ENCODE measurements around the gene CHAC1.

CHAC1 gene

DNA sequence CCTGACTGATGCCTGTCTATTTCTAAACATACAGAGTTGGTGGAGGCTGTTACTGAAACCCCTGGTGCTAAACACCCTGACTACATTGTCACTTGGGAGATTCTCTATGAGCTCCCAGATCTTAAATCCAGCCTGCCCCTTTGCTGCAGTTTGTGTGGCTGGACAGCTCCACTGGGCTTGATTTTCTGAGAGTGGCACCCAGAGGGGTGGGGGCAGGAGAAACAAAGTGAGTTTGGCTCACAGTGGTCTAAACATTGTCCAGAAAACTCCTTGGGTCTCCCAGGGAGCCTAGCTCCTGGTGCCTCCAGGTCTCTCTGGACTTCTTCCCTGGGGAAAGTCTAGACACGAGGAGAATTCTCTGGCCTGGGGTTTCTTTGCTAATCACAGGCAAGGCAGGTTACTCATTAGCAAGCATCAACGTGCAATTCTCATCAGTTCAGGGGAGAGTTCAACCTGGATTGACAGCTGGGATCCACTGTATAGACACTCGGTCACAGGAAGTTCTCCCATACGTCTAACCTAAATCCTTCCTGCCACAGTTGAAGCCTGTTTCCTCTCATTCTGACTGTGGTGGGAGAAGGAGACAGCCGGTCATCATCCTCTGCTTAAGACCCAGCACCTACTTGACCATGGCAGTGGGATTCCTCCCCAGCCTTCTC is 31.2 kb upstream of the CHAC1 start:
- H3K4me3 ChIP-seq (ENCODE audit: low read depth, low read length) = no peak overlapping the region
- DNase-seq (ENCODE audit: low read depth) = no peak

DNA sequence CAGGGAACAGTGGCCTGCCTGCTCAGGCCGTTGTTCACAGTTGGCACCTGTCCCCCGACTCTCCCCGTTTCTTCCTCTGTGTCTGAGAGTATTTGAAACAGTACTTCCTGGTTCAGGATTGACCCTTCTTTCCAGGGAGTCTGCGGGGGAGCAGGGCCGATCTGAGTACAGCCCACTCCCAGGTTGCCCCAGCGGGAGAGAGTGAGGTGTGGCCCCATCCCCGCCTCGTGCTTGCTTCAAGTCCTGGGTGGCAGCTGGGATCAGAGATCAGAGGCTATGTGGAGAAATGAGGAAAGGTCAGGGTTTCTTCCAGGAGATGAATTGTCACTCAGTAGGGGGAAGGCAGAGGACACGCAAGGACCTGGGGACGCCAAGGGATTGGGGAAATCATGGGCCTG is 30.7 kb upstream of the CHAC1 start:
- DNase-seq (ENCODE audit: low read depth) = no peak
- no peak overlapping the region for H3K4me3 ChIP-seq (ENCODE audit: low read depth, low read length)

DNA sequence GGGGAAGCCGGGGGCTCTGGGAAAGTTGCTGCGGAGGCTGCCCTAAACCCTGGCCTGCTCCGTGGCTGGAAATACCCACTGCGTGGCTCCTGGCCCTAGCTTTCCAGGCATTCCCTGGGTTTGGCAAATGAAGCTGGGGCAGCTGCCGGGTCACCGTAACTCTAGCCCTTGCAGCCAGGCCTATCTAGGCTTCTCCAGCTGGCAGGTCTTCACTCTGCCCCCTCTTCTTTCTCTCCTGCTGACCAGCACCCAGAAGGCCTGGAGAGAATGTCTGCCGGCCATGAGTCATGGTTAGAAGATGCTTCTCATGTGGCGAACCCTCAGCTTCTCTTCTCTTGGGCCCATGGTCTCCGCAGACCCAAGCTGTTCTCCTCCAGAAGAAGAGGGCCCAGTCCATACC is 29.7 kb upstream of the CHAC1 start:
- H3K4me3 ChIP-seq (ENCODE audit: low read depth, low read length) = no peak overlapping the region
- no peak for DNase-seq (ENCODE audit: low read depth)

DNA sequence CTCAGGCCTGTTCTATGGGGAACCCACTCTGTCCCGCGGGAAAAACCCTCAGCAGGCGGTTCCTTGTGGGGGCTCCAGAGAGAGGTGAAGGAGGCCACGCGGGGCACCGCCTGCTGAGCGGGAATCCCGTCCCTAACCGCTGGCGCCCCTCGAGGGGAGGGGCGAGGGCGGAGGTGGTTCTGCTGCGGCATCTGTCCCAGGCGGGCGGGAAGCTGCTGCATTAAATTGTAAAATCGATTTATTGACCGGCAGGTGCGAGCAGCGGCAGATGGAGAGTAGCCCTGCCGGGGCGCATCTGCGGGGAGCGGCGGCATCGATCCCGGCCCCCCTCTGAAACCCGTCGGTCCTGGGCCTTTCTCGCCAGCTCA is 27.8 kb upstream of the CHAC1 start:
- DNase-seq (ENCODE audit: low read depth) = no peak
- no peak overlapping the region for H3K4me3 ChIP-seq (ENCODE audit: low read depth, low read length)

DNA sequence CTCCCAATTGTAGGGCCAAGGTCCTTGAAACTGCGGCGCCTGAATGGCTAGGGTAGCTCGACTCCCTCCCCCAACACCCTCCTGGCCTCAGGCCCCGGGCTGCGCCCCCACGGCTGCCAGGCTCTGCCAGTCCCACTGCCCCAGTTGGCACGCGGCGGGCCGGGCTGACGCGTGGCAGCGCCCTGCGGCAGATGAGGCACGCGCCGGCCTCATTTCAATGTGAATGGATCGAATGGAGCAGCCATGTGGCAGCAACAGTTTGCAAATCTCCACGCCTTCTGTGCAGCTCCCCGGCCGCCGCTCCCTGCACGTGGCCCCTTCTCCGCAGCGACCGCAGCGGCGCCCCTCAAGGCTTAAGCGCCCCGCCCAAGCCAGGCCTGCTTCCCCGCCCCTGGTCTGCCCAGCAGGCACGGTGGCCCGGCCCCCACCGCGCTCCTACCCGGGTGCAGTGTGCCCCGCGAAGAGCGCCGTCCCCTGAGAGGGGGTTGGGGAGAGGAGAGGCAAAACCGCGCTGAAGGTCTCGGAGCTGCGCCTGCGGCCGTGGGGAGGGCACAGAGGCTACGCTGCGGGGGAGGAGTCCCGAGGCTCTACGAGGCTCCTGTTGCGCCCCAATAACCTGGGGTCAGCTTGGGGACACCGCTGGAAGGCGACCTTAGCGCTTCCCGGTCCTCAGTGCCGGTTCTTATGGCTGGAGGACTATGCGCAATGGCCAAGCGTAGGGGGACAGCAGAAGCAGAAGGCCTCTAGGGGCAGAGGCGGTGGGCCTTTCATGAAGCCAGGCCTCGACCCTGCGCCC is 27.2 kb upstream of the CHAC1 start:
- H3K4me3 ChIP-seq (ENCODE audit: low read depth, low read length) = peak overlapping the region; percentile 26
- no peak for DNase-seq (ENCODE audit: low read depth)

DNA sequence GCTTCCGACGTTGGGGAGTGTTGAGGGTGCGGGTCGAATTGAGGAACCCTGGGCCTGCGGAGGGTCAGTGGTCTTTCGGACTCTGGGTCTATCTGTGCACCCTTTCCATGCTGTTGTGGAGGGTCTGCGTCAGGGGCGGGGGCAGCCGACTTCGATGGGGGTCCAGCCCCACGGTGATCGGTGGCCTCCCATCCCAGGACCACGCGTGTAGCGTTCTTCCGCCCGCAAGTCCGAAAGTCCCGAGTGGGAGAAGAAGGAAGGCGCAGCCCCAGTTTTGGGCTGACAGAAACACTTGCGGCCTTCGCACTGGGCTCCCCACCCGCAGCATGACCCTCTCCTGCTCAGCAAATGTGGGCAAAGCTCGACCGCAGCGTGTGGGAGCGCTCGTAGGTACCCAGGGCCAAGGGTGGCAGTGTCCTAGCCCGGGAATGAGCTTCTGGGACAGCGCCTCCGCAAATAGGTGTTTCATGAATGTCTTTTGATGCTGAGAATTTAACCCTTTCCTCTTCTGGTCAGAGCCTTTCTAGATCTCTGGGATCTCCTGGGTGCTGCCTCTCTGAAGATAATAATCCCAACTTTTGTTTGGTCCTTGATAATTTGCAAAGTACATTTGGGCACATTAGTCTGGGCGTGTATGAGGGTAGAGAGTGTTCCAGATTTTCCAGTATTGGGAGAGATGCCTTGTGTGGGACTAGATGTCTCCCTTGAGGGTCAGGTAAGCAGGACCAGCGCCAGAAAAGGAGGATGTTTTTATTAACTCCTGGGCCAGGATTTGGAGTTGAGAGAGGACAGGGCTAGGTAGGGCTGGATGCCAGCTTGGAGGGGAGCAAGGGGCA is 26.4 kb upstream of the CHAC1 start:
- no peak overlapping the region for H3K4me3 ChIP-seq (ENCODE audit: low read depth, low read length)
- no peak for DNase-seq (ENCODE audit: low read depth)

DNA sequence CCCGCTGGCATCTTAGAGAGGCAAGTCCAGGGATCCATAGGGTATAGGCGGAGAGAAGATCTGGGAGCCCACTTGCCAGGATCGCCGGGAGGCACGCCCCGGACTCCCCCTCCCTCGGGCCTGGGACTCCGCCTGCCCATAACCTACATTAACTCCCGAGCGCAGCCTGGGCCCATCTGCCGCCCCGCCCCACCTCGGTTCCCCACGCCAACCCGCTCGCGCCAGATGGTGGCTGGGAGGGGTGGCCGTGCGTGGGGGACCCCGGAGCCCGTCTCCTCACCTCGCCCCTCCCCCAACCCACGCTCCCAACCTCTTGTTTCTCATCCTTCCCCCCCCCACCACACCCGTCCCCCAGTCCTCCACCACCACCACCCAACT is 25.8 kb upstream of the CHAC1 start:
- DNase-seq (ENCODE audit: low read depth) = no peak
- H3K4me3 ChIP-seq (ENCODE audit: low read depth, low read length) = no peak overlapping the region

DNA sequence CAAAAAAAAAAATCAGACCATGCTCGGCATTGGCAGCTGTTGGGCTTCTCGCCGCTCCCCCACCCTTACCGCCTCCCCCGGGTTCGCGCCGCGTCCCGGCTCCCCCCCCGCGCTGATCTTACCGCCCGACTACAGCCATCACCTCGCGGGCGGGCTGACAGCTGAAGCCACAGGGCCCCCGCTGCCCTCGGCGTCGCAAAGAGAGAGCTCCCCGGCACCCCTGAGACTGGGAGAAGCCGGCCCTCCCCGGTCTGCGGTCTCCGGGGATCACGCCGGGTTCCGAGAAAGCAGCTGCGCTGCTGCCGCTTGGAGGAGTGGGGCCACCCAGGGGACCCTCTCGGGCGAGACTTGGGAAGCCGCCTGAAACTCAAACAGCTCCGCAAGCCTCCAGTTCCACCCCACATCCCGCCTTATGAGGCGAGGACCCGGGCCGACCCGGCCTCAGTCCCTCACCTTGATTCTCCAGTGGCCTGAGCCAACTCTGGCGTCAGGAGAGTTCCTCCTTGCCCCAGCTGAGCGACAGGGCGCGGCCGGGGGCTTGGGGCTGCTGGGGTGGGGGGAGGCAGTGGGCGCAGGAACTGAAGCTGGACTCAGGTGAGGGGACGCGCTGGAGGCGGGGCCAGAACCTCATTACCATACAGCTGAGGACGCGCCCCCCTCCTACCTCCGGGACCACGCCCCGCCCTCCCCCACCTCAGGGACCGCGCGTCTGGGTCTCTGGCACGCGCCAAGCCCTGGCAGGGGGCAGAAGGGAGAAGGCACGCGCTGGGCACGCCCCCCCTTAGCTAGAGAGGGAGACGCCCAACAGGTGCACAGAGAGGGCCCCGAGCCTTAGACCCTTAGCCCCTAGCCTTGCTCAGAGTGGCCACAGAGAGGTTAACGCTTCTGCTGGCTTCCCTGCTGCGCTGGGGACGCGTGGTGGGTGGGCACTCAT is 25.1 kb upstream of the CHAC1 start:
- no peak for DNase-seq (ENCODE audit: low read depth)
- H3K4me3 ChIP-seq (ENCODE audit: low read depth, low read length) = peak overlapping the region; percentile 43

DNA sequence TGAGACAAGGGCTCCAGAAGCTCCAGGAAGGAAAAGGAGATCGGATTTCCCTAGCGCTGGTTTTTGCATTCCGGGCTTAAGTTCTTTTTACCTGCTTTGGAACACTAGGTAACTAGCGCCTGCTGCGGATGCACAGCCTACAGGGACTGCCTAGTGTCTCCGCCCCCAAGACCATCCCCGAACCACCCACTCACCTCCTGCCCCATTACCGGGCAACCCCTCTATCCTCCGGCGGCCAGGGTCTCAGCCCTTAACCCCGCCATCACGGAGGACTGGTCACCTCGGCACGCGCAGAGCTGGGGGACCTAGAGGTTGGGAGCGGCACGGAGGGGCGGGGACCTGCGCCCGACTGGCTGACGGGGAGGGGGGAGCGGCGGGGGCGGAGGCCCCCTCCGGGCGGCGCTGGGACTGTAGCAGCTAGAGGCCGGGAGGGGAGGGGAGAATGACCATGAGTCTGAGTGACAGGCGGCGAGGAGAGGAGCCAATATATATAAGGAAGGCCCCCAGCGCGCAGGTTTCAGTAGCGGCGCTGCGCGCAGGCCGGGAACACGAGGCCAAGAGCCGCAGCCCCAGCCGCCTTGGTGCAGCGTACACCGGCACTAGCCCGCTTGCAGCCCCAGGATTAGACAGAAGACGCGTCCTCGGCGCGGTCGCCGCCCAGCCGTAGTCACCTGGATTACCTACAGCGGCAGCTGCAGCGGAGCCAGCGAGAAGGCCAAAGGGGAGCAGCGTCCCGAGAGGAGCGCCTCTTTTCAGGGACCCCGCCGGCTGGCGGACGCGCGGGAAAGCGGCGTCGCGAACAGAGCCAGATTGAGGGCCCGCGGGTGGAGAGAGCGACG is 24.2 kb upstream of the CHAC1 start, which contains the start of gene DLL4:
TSS of gene DLL4 (plus strand) at position 520 of the 839 bp plus-strand sequence. CDS start 329 bp downstream, outside the sequence.
- DNase-seq (ENCODE audit: low read depth) = no peak

DNA sequence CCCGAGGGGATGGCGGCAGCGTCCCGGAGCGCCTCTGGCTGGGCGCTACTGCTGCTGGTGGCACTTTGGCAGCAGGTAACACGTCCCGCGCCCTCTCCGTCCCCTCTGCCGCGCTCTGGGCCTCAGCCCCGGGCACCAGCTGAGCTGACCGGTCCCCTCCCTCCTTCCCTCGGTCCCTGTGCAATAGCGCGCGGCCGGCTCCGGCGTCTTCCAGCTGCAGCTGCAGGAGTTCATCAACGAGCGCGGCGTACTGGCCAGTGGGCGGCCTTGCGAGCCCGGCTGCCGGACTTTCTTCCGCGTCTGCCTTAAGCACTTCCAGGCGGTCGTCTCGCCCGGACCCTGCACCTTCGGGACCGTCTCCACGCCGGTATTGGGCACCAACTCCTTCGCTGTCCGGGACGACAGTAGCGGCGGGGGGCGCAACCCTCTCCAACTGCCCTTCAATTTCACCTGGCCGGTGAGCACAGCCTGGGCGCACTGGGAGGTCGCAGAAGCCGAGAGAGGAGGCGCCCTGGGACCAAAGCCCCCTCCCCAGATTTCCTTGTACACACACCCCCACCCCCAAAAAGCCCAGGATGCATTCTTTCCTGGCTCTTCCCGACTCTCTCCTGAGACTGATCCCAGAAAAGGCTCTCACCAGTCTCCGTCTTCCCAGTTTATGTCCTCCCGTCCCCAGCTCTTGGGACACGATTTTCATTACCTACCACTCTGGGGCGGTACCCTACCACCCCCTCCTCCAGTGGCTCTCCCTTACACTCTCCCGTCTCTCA is 23.4 kb upstream of the CHAC1 start:
- no peak for DNase-seq (ENCODE audit: low read depth)

More for the DNA sequence above, 24.2 kb upstream of the CHAC1 start, which contains the start of gene DLL4:
- peak within 1 kb of the TSS; percentile 43 for H3K4me3 ChIP-seq (ENCODE audit: low read depth, low read length)

DNA sequence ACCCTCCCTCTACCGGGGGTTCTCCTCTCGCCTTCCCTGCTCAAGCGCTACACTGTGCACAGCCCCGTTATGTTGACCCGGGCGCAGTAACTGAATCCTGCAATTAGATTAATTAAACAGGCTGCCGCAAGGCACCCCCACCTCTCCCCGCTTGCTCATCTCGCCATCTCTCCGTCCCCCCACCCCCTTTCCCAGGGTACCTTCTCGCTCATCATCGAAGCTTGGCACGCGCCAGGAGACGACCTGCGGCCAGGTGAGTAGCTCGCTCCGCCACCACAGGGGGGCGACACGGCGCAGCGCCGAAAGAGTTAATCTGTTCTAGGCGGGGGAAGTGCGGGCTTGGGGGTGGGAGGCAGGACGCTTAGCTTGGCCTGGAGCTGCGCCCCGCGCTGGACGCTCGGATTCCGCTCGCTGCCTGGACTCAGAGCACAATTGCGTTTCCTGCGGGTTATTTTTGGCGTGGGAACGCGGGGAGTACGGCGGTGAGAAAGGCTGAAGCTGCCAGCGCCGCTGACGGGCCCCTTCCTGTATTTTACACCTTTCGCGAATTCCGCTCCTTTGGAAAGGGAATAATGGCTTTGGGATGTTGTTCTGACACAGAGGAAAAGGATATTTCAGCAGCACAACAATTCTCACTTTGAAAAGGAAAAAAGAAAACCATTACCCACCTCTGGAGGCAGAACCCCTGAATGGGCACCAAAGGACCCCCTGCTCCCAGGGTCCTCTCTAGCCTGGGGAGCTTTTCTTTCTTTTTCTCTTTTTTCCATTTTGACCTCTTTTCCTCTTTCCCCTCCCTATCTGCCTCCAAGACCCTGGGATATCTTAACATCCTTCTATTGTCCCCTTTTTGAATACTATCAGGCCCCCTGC is 22.6 kb upstream of the CHAC1 start:
- H3K4me3 ChIP-seq (ENCODE audit: low read depth, low read length) = peak overlapping the region; percentile 43
- DNase-seq (ENCODE audit: low read depth) = no peak

More for the DNA sequence above, 23.4 kb upstream of the CHAC1 start:
- H3K4me3 ChIP-seq (ENCODE audit: low read depth, low read length) = peak overlapping the region; percentile 43

DNA sequence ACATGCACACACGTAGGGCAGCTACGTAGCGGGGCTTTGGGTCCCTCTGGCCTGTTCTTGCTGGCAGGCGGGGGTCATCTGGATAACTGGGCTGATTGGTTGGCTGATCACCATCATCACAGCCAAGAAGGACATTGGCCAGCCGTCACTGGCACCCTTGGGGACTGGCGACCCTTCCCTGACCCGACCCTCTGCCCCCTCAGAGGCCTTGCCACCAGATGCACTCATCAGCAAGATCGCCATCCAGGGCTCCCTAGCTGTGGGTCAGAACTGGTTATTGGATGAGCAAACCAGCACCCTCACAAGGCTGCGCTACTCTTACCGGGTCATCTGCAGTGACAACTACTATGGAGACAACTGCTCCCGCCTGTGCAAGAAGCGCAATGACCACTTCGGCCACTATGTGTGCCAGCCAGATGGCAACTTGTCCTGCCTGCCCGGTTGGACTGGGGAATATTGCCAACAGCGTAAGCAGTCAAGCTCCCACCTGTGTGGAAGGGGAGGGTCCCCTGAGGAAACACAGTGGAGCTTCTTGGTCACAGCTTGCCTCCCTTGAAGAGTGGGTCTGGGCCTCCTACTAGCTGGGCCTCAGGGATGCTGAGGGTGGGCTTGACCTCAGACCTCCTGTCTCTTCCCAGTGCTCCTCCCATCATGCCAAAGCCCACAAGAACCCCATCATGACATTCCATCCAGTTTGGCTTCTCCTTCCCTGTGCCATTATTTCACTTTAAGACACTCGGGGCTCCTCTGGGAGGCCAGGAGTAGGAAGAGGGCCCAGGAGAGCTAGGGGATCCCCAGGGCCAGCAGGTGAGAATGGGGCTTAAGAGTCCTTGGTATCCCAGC is 21.8 kb upstream of the CHAC1 start:
- no peak overlapping the region for H3K4me3 ChIP-seq (ENCODE audit: low read depth, low read length)
- DNase-seq (ENCODE audit: low read depth) = no peak

DNA sequence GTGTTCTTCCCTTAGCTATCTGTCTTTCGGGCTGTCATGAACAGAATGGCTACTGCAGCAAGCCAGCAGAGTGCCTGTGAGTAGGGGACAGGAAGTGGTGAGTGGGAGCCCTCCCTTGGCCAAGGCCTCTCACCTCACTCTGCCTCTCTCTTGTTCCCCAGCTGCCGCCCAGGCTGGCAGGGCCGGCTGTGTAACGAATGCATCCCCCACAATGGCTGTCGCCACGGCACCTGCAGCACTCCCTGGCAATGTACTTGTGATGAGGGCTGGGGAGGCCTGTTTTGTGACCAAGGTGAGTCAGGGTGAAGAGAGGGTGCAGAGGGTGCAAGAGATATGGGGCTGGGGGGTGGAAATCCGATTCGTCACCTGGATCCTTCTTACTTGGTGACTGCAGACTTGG is 21.1 kb upstream of the CHAC1 start:
- no peak overlapping the region for H3K4me3 ChIP-seq (ENCODE audit: low read depth, low read length)
- no peak for DNase-seq (ENCODE audit: low read depth)

DNA sequence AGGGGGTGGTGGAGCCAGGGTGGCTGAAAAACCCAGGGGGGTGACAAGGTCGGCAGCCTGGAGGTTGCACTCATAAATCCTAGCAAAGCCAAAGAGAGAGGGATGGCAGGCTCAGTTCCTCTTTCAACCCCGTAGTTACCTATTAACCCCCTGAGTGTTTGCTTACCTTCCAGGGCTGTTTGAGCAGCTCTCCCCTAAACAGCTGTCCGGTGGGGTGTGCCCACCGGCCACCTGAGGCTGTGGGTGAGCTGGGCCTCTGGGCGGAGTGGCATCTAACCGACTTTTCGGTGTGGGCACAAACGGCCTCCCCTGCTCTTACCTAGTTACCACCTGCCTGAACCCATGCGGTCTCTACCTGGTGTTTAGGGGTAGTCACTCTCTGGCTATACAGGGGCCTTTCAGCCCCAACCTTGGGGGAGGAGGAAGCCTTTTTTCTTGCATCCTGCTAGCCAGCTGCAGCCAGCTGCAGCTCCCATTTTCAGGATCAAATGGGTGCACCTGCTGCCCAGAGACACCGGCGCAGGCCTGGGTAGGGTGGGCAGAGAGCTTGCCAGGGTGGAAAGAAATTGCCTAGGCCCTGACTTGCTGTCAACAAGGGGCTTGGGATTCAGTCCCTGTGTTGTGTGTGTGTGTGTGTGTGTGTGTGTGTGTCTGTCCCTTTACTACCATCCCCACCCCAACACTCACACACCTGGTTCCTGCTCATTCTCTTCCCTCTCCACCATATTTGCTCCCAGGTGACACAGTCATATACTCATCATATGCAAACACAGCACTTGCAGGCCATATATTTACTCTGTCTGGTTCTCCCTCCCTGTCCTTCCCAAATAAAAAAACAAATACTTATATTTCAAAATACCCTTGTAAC is 20.4 kb upstream of the CHAC1 start:
- no peak overlapping the region for H3K4me3 ChIP-seq (ENCODE audit: low read depth, low read length)
- no peak for DNase-seq (ENCODE audit: low read depth)

DNA sequence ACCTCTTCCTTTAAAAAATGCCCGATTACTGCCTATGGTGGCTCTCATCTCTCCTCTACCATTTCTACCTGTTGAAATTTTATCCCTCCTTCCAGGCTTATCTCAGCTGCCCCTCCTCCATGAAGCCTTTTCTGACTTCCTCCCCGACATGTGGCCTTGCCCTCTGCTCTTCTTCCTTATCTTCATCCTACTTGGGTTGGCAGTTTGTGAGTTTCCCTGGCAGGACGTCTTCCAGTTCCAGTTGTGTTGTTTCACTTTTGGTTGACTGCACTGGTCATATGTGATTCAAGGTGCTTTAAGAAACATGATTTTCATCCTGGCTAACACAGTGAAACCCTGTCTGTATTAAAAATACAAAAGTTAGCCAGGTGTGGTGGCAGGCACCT is 19.8 kb upstream of the CHAC1 start:
- DNase-seq (ENCODE audit: low read depth) = no peak
- H3K4me3 ChIP-seq (ENCODE audit: low read depth, low read length) = no peak overlapping the region
